Stimulated activated CD8-positive, alpha-beta memory T cell treated with anti-CD3 and anti-CD28 coated beads, Interleukin-7, amount 100 ng/mL, for 24 hours (primary cell): ENCODE data around the gene DYNC2LI1.

Experiments used
- DNase-seq: peaks from one replicate; pipeline ENCODE4 v3.0.0-alpha.2; 2020; ENCODE audit warnings: low read depth

The DYNC2LI1 gene

DNA sequence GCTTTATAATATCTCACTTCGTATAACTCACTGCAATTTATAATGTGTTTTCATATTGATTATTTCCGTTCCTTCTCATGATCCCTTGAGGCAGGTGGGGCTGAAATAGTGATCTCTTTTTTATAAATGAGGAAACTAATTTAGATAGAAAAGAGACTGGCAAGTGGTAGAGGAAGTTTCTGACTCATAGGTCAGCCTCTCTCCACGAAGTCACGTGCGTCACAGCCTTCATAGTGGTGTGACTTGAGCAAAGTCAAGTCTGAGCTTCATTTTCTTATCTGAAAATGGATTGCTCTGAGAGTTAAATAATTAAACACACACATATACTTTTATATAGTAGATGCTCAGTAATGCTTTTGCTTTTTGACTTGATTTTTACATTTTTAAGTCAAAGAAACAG is 44.9 kb downstream of the DYNC2LI1 start:
- DNase-seq = no peak

GRCh38 chr2:43819491-43820163 is 45.8 kb downstream of the DYNC2LI1 start:
- no peak for DNase-seq

GRCh38 chr2:43822839-43823238 is 49.0 kb downstream of the DYNC2LI1 start:
- DNase-seq = no peak

DNA sequence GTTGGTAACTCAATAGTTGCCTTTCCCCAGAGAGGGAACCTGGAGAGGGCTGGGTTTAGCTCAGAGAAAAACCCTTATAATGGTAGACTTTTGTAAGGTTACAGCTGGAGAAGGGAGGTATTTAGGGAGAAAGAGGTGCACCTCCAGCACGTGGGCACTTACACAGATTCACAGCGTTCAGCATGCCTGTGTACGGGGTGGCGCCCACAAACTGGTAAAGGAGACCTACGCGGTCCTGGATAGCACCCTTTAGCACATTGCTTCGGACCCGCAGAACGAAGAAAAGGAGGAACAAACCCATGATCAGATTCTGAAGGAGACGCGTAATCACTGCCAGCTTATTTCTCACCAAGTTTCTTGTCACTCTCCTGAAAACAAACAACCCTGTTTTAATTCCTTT is 49.9 kb downstream of the DYNC2LI1 start:
- no peak for DNase-seq

- no peak for DNase-seq
Observed at GRCh38 chr2:43824512-43824911, 50.7 kb downstream of the DYNC2LI1 start.

GRCh38 chr2:43824951-43825493 is 51.2 kb downstream of the DYNC2LI1 start:
- DNase-seq = no peak

GRCh38 chr2:43825841-43826240 is 52.0 kb downstream of the DYNC2LI1 start:
- no peak for DNase-seq

GRCh38 chr2:43826305-43827250 is 52.7 kb downstream of the DYNC2LI1 start:
- no peak for DNase-seq

DNA sequence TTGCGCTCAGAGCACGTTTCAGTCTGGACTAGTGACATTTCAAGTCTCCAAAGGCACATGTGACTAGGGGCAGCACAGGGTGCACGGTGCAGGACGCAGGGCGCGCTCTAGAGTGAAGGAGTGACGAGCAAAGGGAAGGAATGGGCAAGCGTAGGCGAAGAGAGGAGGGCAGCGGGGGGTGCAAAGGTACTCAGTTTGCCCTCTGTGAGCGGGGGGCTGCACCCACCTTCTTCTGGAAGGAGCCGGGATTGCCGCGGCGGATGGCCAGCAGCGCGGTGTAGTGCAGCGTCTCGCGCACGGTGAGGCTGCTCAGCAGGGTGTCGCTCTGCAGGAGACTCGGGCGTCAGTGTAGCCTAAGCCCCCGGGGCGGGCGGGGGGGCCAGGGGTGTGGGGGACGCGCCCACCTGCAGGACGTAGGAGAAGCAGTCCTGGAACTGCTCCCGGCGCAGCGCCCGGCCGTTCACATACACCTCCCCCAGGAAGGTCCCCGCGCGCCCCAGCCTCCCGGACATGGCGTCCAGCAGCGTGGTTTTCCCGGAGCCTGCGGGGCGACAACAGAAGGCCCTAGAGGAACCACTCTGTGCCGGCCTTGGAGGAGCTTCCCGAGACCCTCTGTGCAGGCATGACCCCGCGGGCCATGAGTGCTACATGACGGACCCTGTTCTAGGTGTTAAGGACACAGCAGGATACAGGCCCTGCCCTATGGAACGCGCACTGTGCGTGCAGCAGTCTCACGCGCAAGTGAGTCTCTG is 57.9 kb downstream of the DYNC2LI1 start:
- no peak for DNase-seq

DNA sequence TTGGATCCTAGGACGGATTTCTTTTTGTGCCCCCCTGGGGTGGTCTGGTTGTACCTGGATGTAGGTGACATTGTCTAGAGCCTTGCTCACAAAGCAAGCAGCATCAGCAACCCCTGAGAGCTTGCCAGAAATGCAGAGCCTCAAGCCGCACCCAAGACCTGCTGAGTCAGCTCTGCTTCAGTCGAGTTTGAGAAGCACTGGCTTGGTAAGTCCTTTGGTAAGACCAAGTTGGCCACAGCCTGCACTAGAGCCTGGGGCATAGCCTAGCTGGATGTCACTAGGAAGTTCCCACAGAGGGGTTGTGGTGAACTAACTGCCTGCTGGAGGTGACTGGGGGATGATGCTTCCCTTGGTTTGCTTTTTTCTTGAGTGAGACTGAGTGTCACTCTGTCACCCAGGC is 58.6 kb downstream of the DYNC2LI1 start:
- no peak for DNase-seq

DNA sequence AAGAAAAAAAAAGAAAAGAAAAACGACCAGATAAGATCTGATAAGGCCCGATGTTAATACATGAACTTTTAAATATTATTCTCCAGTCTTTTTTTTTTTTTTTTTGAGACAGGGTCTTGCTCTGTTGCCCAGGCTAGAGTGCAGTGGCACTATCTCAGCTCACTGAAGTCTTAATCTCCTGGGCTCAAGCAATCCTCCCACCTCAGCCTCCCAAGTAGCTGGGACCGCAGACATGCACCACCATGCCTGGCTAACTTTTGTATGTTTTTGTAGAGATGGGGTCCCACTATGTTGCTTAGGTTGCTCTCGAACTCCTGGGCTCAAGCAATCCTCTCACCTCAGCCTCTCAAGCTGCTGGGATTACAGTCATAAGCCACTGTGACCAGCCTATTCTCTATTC is 63.2 kb downstream of the DYNC2LI1 start:
- no peak for DNase-seq

- no peak for DNase-seq
Observed at GRCh38 chr2:43837831-43838559, 64.2 kb downstream of the DYNC2LI1 start.

- no peak for DNase-seq
Observed at GRCh38 chr2:43838560-43839267, 64.9 kb downstream of the DYNC2LI1 start, which contains the start of the genes ABCG5 and ABCG8. ABCG5 (minus strand) TSS chr2:43838839; CDS start chr2:43838679, 160 bp downstream. ABCG8 (plus strand) TSS chr2:43838971; CDS start chr2:43839054, 83 bp downstream.

DNA sequence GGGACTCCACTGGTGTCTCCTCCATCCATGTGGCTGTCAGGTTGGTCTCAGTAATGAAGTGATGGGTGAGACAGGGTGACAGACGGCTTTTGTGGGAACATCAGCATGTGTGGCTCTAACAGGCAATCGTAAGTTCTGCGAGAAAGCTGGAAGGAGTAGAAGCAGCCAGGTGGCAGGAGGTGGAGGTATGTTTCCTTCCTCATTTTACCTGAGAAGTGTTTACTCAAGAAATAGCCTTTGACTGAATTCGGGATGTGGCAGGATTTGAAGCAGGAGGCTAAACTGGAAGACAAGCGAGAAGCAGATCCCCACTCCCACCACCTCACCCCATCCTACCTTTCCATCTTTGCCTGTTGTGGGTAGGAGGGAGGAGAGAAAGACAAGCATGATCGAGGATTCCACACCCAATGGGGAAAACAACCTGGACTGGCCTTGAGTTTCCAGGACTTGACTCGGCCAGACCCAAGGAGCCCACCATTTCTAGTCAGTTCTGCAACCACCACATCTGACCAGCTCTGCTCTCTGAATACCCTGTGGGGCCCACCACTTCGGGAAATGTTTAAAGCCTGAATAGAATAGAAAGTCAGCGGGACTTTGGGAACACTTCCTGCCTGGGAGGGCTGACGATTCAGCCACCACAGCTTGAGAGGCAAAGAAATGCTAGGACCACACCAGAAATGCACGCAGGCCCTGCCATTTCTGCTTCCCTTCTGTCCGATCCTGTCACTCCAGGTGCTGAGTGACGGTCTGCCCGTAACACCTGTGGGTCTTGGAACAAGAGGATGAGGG is 66.1 kb downstream of the DYNC2LI1 start:
- DNase-seq = no peak

DNA sequence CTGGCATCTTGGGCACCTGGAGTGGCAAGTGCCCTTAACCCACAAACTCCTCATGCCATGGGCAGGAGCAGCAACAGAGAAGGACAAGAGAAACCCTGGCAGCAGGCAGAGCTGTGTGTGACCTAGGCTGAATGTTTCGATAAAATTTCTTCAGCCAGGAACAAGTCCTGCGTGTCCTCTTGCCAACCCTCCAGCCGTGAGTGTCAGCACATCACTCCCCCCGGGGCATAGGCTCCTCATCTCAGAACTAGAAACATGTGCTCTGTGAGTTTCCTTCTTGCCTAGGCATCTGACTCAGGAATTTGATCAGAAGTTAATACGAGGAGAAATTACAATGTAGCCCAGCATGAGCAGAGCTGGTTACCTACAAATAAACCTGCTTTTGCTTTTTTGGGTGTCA is 67.1 kb downstream of the DYNC2LI1 start:
- no peak for DNase-seq

DNA sequence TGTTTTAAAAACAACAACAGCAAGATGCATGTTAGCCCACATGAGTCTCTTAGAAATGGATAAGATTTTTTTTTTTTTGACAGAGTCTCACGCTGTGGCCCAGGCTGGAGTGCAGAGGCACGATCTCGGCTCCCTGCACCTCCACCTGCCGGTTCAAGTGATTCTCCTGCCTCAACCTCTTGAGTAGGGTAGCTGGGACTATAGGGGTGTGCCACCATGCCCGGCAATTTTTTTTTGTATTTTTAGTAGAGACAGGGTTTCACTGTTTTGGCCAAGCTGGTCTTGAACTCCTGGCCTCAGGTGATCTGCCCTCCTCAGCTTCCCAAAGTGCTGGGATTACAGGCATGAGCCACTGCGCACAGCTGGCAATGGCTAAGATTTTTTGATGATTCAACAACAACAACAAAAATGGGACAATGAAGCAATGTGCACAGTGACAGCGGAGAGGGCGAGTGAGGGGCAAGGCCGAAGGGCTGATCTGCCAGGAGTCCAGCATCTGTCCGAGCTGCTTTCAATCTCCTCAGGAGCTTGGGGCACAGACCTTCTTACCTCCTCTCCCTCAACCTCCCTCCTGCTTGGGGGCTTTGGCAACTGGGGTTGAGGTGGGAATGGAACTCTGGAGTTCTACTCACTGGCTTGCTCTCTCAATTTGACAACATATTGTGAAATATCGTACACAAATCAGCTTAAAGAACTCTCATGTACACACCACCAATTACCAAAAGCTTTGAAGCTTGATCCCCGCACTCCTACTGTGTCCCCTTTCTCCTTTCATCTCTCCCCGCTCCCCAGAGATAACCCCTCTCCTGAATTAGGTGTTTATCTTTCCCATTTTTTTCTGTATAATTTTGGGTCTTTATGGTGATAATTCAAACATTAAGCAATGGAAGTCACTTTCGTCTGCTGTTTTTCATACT is 68.4 kb downstream of the DYNC2LI1 start:
- no peak for DNase-seq

- DNase-seq = no peak
Observed at GRCh38 chr2:43842866-43843226, 69.0 kb downstream of the DYNC2LI1 start.

GRCh38 chr2:43845181-43845580 is 71.3 kb downstream of the DYNC2LI1 start:
- DNase-seq = no peak
